ENCODE results near the gene ADIPOR2. TPM values are rescaled to one million over a fixed set of nuclear protein-coding genes. Genes with fewer than 3 reads are reported as not detected.
A peak's percentile ranks its signal among the peaks of the same experiment; 100 is the strongest.

Gene ADIPOR2
- total RNA-seq, 1 experiment from 2014 or later, result 41.6 TPM

DNA sequence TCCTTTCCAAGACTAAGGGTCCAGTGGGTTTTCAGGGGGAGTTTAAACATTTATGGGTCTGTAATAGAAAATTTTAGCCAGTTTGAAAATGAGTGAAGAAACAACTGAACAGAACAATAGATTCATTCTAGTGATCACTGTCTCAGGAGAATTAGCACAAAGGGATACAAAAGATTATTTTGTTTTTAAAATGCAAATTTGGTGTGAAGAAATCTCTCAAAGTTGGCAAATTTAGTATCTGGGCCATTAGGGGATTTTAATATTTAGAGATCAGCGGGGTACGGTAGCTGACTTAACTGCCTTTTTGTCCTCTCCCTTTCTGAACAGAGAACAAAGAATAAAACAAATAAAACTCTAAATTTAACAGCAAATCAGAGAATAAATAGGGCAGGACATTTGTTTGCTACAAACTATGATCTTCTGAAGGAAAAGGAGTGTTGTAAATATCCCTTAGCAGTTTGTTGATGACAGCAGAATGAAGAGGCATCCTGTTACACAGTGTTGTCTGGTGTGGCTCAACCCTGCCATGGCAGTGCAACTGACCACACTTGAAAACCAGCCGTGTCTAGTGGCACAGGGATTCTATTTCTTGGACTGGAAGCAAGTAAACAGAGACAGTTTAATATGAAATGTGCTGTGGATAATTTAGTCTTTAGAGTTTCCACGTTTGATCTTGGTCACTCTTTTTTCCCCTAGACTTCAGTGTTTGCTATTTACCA lies 83.2 kb downstream of the ADIPOR2 start:
- no peak for DNase-seq
- H3K27me3 ChIP-seq, result no peaks in the 10 kb centered on the region
- no peaks in the 10 kb centered on the region for H3K9me3 ChIP-seq
- H3K4me3 ChIP-seq, result no peak overlapping the region
- peaks cover 35% of the 10 kb centered on the region for H3K36me3 ChIP-seq

GRCh38 chr12:1776170-1776921 lies 85.5 kb downstream of the ADIPOR2 start:
- no peaks in the 10 kb centered on the region for H3K9me3 ChIP-seq
- no peaks in the 10 kb centered on the region for H3K27me3 ChIP-seq
- DNase-seq, result peak; percentile 39
- peaks cover 39% of the 10 kb centered on the region for H3K36me3 ChIP-seq
- no peak overlapping the region for H3K4me3 ChIP-seq

DNA sequence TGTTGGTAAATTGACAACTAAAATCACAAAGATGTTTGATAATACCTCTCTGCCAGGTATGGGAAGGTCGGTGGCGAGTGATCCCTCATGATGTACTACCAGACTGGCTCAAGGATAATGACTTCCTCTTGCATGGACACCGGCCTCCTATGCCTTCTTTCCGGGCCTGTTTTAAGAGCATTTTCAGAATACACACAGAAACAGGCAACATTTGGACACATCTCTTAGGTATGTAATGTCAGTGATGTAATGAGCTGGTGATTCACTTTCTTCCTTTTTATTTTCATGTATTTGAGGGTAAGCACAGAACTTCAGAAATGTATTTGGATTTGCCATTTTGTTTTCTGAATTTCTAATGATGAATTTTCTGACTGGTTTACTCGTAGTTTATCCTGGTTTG lies 86.9 kb downstream of the ADIPOR2 start:
- peaks cover 35% of the 10 kb centered on the region for H3K36me3 ChIP-seq
- no peak overlapping the region for H3K4me3 ChIP-seq
- DNase-seq, result peak; percentile 28
- no peaks in the 10 kb centered on the region for H3K27me3 ChIP-seq
- H3K9me3 ChIP-seq, result no peaks in the 10 kb centered on the region

GRCh38 chr12:1778911-1779310 lies 88.0 kb downstream of the ADIPOR2 start:
- Histone ChIP-seq H3K36me3 (peaks cover 27% of the 10 kb centered on the region), H3K9me3 (no peaks in the 10 kb centered on the region), H3K4me3 (no peak overlapping the region), H3K27me3 (no peaks in the 10 kb centered on the region)
- no peak for DNase-seq

GRCh38 chr12:1779783-1780182 lies 88.9 kb downstream of the ADIPOR2 start:
- Histone ChIP-seq H3K27me3 (no peaks in the 10 kb centered on the region), H3K9me3 (no peaks in the 10 kb centered on the region), H3K4me3 (no peak overlapping the region), H3K36me3 (peaks cover 30% of the 10 kb centered on the region)
- DNase-seq, result peak; percentile 56

DNA sequence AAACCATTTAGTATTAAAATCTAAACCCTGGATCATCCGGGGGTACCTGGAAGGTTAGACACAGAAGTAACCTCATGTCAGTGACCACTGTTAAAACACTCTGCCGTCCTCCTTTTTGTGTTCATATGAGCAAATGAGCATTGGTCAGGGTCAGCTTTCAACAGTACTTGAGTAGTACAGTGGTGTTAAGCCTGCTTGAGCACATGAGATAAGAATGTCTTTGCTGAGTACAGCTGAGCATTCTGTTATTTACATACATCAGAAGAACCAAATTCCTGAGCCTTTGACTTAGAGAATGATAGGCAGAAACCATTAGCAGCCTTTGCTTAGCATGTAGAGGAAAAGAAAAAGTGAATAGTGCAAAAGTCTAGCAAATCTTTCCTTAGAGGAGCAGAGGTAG lies 90.9 kb downstream of the ADIPOR2 start:
- Histone ChIP-seq H3K36me3 (peaks cover 48% of the 10 kb centered on the region), H3K4me3 (no peak overlapping the region), H3K27me3 (no peaks in the 10 kb centered on the region), H3K9me3 (no peaks in the 10 kb centered on the region)
- DNase-seq, result no peak

DNA sequence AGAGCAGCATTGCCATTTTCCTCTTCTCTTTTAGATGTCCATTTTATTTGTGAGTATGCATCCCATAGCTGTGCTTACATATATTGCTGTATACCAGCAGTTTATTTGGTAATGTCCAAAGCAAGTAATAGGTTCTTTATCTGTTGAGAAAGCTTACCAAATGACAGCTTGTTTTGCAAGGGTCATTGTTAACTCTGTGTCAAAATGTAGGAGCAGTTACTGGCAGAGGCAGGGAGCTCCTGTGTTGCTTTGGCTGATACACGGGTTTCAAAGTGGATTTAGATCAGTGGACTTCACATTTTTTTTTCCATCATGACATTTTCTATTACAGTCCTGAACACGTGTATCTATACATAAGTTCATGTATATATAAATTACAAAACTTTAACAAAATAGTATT lies 91.3 kb downstream of the ADIPOR2 start:
- no peaks in the 10 kb centered on the region for H3K9me3 ChIP-seq
- no peaks in the 10 kb centered on the region for H3K27me3 ChIP-seq
- peaks cover 48% of the 10 kb centered on the region for H3K36me3 ChIP-seq
- no peak overlapping the region for H3K4me3 ChIP-seq
- DNase-seq, result no peak

GRCh38 chr12:1787714-1788113 lies 96.8 kb downstream of the ADIPOR2 start:
- H3K9me3 ChIP-seq, result no peaks in the 10 kb centered on the region
- no peaks in the 10 kb centered on the region for H3K27me3 ChIP-seq
- DNase-seq, result no peak
- H3K36me3 ChIP-seq, result peaks cover 32% of the 10 kb centered on the region
- H3K4me3 ChIP-seq, result no peak overlapping the region

- H3K4me3 ChIP-seq, result no peak overlapping the region
- no peaks in the 10 kb centered on the region for H3K9me3 ChIP-seq
- peaks cover 24% of the 10 kb centered on the region for H3K36me3 ChIP-seq
- H3K27me3 ChIP-seq, result no peaks in the 10 kb centered on the region
- no peak for DNase-seq
Measured at GRCh38 chr12:1790444-1790843, 99.6 kb downstream of the ADIPOR2 start.

DNA sequence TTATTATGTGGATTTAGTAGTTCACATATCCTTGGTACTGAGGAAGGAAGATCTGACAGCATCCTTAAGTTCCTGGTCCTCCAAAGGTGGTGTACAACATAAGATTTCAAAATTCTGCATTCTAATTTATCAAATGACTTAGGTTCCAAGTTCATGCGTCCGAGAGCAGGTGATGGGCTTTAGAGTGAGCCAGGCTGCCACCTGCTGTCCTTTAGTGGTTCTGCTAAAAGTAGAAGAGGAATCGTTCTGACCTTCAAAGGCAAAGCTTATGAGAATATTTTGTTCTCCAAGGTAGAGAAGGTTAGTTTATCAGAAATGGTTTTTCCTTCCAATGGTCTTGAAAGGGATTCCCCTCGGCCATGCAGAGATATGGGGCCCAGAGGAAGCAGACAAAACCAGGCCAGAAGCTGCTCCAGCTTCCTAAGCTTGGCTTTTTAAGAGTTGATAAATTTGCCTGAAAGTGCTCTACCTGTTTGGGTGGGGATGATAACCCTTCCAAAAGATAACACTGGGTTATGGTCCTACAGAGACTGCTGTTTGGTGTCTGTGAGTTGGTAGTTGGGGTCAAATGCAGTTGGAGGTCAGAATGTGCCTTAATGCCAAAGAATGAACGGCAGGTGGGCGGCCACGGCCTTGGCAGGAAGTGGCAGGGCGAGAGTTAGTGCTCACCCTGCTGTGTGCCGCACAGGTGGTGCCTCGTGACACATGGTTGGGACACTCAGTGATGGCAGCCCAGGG lies 100.4 kb downstream of the ADIPOR2 start:
- no peaks in the 10 kb centered on the region for H3K9me3 ChIP-seq
- peaks cover 16% of the 10 kb centered on the region for H3K36me3 ChIP-seq
- H3K27me3 ChIP-seq, result no peaks in the 10 kb centered on the region
- H3K4me3 ChIP-seq, result no peak overlapping the region
- DNase-seq, result peak; percentile 31

- DNase-seq, result no peak
- Histone ChIP-seq H3K27me3 (no peaks in the 10 kb centered on the region), H3K9me3 (no peaks in the 10 kb centered on the region), H3K4me3 (no peak overlapping the region), H3K36me3 (peaks cover 6% of the 10 kb centered on the region; the same call in 1 of the 2 replicates)
Measured at GRCh38 chr12:1792406-1792805, 101.5 kb downstream of the ADIPOR2 start.

GRCh38 chr12:1793426-1794210 lies 102.7 kb downstream of the ADIPOR2 start:
- Histone ChIP-seq H3K9me3 (no peaks in the 10 kb centered on the region), H3K27me3 (no peaks in the 10 kb centered on the region), H3K36me3 (peaks cover 5% of the 10 kb centered on the region; the same call in 1 of the 2 replicates), H3K4me3 (no peak overlapping the region)
- no peak for DNase-seq

DNA sequence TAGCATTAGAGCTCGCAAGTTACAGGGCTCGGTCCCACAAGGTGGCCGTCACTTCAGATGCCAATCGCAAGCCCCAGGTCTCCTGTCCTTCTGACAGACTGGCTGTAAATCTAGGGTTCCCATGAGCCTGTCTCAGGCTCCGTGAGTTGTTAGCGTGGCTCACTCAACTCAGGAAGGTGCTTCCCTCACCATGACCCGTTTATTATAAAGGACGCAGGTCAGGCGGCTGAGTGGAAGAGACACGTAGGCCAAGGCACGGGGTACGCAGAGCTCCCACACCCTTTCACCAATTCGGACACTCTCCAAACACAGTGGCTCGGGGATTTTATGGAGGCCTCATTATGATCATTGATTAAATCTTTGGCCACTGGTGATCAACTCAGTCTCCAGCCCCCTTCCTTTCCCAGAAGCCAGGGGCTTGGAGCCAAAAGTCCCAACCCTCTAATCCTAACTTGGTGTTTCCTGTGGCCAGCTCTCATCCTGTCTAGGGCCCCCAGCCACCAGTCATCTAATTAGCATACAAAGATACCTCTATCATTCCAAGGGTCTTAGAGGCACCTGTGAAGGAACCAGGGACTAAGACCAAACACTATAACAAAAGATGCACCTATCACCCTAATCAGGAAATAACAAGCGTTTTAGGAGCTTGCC lies 103.7 kb downstream of the ADIPOR2 start:
- peaks cover 5% of the 10 kb centered on the region; the same call in 1 of the 2 replicates for H3K36me3 ChIP-seq
- DNase-seq, result no peak
- H3K9me3 ChIP-seq, result no peaks in the 10 kb centered on the region
- no peak overlapping the region for H3K4me3 ChIP-seq
- H3K27me3 ChIP-seq, result no peaks in the 10 kb centered on the region

GRCh38 chr12:1795221-1795784 lies 104.4 kb downstream of the ADIPOR2 start:
- DNase-seq, result no peak
- Histone ChIP-seq H3K9me3 (no peaks in the 10 kb centered on the region), H3K36me3 (peaks cover 5% of the 10 kb centered on the region; the same call in 1 of the 2 replicates), H3K4me3 (no peak overlapping the region), H3K27me3 (no peaks in the 10 kb centered on the region)

- H3K4me3 ChIP-seq, result no peak overlapping the region
- H3K36me3 ChIP-seq, result peaks cover 2% of the 10 kb centered on the region; the same call in 1 of the 2 replicates
- H3K9me3 ChIP-seq, result no peaks in the 10 kb centered on the region
- DNase-seq, result peak; percentile 86
- H3K27me3 ChIP-seq, result no peaks in the 10 kb centered on the region
Measured at GRCh38 chr12:1795785-1796514, 105.1 kb downstream of the ADIPOR2 start.

Data from MG63 (cell line).